Activated naive CD8-positive, alpha-beta T cell treated with anti-CD3 and anti-CD28 coated beads, Interleukin-2, amount 50 U/mL, for 24 hours (primary cell): Measurements from ENCODE around the gene PCDHGC3.

ENCODE experiments used
- ATAC-seq: fragments of 150-1000 bp; cut with Tn5 transposase; one replicate; pipeline ENCODE4 v1.10.0; 2021
- DNase-seq: peaks from one replicate; pipeline ENCODE4 v3.0.0; 2021
- H3K27ac Mint-ChIP-seq: one replicate; pipeline ENCODE4 v1.8.0; 2021; ENCODE audit warnings: mild to moderate bottlenecking, mixed read lengths
- H3K27me3 Mint-ChIP-seq: one replicate; pipeline ENCODE4 v1.8.0; 2021; ENCODE audit warnings: mixed read lengths
- H3K36me3 Mint-ChIP-seq: one replicate; pipeline ENCODE4 v1.8.0; 2021; ENCODE audit warnings: low read depth, mixed read lengths
- H3K4me1 Mint-ChIP-seq: one replicate; pipeline ENCODE4 v1.8.0; 2021; ENCODE audit warnings: mixed read lengths
- H3K4me3 Mint-ChIP-seq: one replicate; pipeline ENCODE4 v1.8.0; 2021; ENCODE audit warnings: mild to moderate bottlenecking, moderate library complexity, mixed read lengths
- H3K9me3 Mint-ChIP-seq: one replicate; pipeline ENCODE4 v1.8.0; 2021; ENCODE audit warnings: mixed read lengths

PCDHGC3 gene

DNA sequence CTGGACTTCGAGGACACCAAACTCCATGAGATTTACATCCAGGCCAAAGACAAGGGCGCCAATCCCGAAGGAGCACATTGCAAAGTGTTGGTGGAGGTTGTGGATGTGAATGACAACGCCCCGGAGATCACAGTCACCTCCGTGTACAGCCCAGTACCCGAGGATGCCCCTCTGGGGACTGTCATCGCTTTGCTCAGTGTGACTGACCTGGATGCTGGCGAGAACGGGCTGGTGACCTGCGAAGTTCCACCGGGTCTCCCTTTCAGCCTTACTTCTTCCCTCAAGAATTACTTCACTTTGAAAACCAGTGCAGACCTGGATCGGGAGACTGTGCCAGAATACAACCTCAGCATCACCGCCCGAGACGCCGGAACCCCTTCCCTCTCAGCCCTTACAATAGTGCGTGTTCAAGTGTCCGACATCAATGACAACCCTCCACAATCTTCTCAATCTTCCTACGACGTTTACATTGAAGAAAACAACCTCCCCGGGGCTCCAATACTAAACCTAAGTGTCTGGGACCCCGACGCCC, 1.3 kb downstream of the PCDHGC3 start:
- no peaks in the 10 kb centered on the region for H3K9me3 Mint-ChIP-seq
- no peak for ATAC-seq
- peaks cover 61% of the 10 kb centered on the region for H3K27me3 Mint-ChIP-seq
- peaks cover 1% of the 10 kb centered on the region for H3K36me3 Mint-ChIP-seq
- H3K4me3 Mint-ChIP-seq = peak overlapping the region; percentile 84
- H3K4me1 Mint-ChIP-seq = peaks cover 28% of the 10 kb centered on the region
- DNase-seq = no peak
- H3K27ac Mint-ChIP-seq = no peak overlapping the region

DNA sequence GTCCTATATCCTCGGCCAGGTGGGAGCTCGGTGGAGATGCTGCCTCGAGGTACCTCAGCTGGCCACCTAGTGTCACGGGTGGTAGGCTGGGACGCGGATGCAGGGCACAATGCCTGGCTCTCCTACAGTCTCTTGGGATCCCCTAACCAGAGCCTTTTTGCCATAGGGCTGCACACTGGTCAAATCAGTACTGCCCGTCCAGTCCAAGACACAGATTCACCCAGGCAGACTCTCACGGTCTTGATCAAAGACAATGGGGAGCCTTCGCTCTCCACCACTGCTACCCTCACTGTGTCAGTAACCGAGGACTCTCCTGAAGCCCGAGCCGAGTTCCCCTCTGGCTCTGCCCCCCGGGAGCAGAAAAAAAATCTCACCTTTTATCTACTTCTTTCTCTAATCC, 2.0 kb downstream of the PCDHGC3 start:
- Mint-ChIP-seq H3K27ac (no peak overlapping the region), H3K4me3 (no peak overlapping the region), H3K27me3 (peaks cover 67% of the 10 kb centered on the region), H3K9me3 (no peaks in the 10 kb centered on the region), H3K36me3 (peaks cover 1% of the 10 kb centered on the region), H3K4me1 (peaks cover 28% of the 10 kb centered on the region)
- DNase-seq (no peak), ATAC-seq (no peak)

DNA sequence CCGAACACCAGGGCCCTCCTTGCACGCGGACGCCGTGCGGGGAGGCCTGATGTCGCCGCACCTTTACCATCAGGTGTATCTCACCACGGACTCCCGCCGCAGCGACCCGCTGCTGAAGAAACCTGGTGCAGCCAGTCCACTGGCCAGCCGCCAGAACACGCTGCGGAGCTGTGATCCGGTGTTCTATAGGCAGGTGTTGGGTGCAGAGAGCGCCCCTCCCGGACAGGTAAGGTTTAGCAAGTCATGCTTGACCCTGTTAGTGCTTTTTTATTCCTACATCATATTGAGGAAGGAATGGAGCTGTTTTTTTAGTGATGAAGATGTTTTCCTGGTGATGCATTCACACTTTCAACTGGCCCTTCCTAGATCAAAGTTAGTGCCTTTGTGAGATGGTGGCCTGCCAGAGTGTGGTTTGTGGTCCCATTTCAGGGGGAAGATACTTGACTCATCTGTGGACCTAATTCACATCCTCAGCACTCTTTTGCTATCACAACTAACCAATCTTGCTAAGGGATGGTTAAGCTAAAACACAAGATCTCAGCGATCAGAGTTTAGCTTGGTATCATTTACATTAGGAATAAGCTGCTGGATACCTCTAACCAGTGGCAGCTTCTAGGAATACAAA, 2.7 kb downstream of the PCDHGC3 start:
- Mint-ChIP-seq H3K27me3 (peaks cover 74% of the 10 kb centered on the region), H3K36me3 (peaks cover 1% of the 10 kb centered on the region), H3K4me3 (no peak overlapping the region), H3K9me3 (no peaks in the 10 kb centered on the region), H3K27ac (no peak overlapping the region), H3K4me1 (peaks cover 28% of the 10 kb centered on the region)
- no peak for DNase-seq
- no peak for ATAC-seq

GRCh38 chr5:141479776-141480175, 4.0 kb downstream of the PCDHGC3 start:
- no peak for DNase-seq
- no peak for ATAC-seq
- no peak overlapping the region for H3K27ac Mint-ChIP-seq

DNA sequence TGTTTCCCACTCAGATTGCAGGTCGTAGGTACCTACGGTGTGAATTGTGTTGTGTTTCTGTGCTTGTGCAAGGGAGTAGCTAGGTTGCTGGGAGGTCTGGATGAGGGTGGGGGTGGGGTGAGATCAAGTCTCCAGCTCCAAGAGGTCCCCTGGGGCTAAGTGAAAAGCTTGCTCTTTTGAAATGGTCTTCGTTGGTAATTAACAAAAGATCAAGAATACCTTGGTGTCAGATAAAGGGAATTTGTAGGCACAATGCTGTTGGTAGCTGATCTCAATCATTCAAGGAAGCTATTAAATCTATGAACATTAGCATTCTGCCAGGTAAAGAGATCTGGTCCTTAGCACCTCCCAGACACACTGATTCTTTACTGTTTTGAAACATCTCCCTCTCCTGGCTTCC, 8.1 kb downstream of the PCDHGC3 start:
- ATAC-seq (no peak), DNase-seq (no peak)
- Mint-ChIP-seq H3K4me3 (no peak overlapping the region), H3K27me3 (peaks cover 83% of the 10 kb centered on the region), H3K9me3 (no peaks in the 10 kb centered on the region), H3K4me1 (peaks cover 6% of the 10 kb centered on the region), H3K36me3 (no peaks in the 10 kb centered on the region), H3K27ac (no peak overlapping the region)

More at GRCh38 chr5:141479776-141480175, 4.0 kb downstream of the PCDHGC3 start:
- Mint-ChIP-seq H3K27me3 (peaks cover 84% of the 10 kb centered on the region), H3K36me3 (peaks cover 1% of the 10 kb centered on the region), H3K4me3 (no peak overlapping the region), H3K4me1 (peaks cover 30% of the 10 kb centered on the region), H3K9me3 (no peaks in the 10 kb centered on the region)

DNA sequence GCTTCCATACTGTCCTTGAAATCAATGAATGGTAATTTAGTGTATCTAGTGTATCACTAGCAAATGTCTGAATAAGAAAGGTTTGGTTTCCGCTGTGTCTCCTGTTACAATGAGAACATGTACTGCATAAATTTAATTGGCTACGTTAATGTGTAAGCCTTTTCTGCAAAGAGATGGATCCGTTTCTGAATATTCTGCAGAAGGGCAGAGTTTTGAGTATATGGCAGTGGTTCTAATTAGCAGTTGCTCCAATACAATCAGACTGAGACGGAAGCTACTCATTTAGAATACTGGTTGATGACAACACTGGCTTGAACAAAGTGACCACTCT, 8.5 kb downstream of the PCDHGC3 start:
- H3K4me1 Mint-ChIP-seq = peaks cover 6% of the 10 kb centered on the region
- H3K27me3 Mint-ChIP-seq = peaks cover 85% of the 10 kb centered on the region
- H3K9me3 Mint-ChIP-seq = no peaks in the 10 kb centered on the region
- no peaks in the 10 kb centered on the region for H3K36me3 Mint-ChIP-seq
- H3K4me3 Mint-ChIP-seq = no peak overlapping the region
- H3K27ac Mint-ChIP-seq = no peak overlapping the region
- DNase-seq (no peak), ATAC-seq (no peak)

- Mint-ChIP-seq H3K36me3 (no peaks in the 10 kb centered on the region), H3K4me3 (peak within 1 kb of the TSS; percentile 21), H3K4me1 (peaks cover 6% of the 10 kb centered on the region), H3K9me3 (no peaks in the 10 kb centered on the region), H3K27me3 (peaks cover 85% of the 10 kb centered on the region), H3K27ac (no peak within 1 kb of the TSS)
- DNase-seq (no peak), ATAC-seq (peak; percentile 35)
Measured at GRCh38 chr5:141484641-141485311, 9.0 kb downstream of the PCDHGC3 start, which contains the start of gene PCDHGC4. PCDHGC4 (plus strand) TSS chr5:141485030; CDS start chr5:141485174, 144 bp downstream.

- Mint-ChIP-seq H3K27ac (no peak overlapping the region), H3K4me1 (peaks cover 6% of the 10 kb centered on the region), H3K4me3 (no peak overlapping the region), H3K9me3 (no peaks in the 10 kb centered on the region), H3K36me3 (no peaks in the 10 kb centered on the region), H3K27me3 (peaks cover 87% of the 10 kb centered on the region)
- ATAC-seq (no peak), DNase-seq (no peak)
Measured at GRCh38 chr5:141485321-141486055, 9.7 kb downstream of the PCDHGC3 start.

GRCh38 chr5:141486091-141486490, 10.3 kb downstream of the PCDHGC3 start:
- ATAC-seq (no peak), DNase-seq (no peak)
- peaks cover 87% of the 10 kb centered on the region for H3K27me3 Mint-ChIP-seq
- H3K36me3 Mint-ChIP-seq = no peaks in the 10 kb centered on the region
- H3K4me1 Mint-ChIP-seq = peaks cover 6% of the 10 kb centered on the region
- no peak overlapping the region for H3K27ac Mint-ChIP-seq
- no peak overlapping the region for H3K4me3 Mint-ChIP-seq
- no peaks in the 10 kb centered on the region for H3K9me3 Mint-ChIP-seq

GRCh38 chr5:141487131-141487530, 11.4 kb downstream of the PCDHGC3 start:
- peaks cover 90% of the 10 kb centered on the region for H3K27me3 Mint-ChIP-seq
- no peak overlapping the region for H3K4me3 Mint-ChIP-seq
- no peak for ATAC-seq

GRCh38 chr5:141488591-141489561, 13.1 kb downstream of the PCDHGC3 start, which contains the start of gene PCDHGC5:
PCDHGC5 (plus strand) TSS chr5:141489081; CDS start chr5:141489241, 160 bp downstream.
- Mint-ChIP-seq H3K27me3 (peaks cover 88% of the 10 kb centered on the region), H3K4me1 (peaks cover 11% of the 10 kb centered on the region), H3K36me3 (no peaks in the 10 kb centered on the region), H3K4me3 (no peak within 1 kb of the TSS), H3K27ac (no peak within 1 kb of the TSS), H3K9me3 (no peaks in the 10 kb centered on the region)
- no peak for DNase-seq
- no peak for ATAC-seq

More at GRCh38 chr5:141487131-141487530, 11.4 kb downstream of the PCDHGC3 start:
- Mint-ChIP-seq H3K36me3 (no peaks in the 10 kb centered on the region), H3K9me3 (no peaks in the 10 kb centered on the region), H3K27ac (no peak overlapping the region), H3K4me1 (peaks cover 9% of the 10 kb centered on the region)
- DNase-seq = no peak

- no peak for ATAC-seq
- H3K4me3 Mint-ChIP-seq = no peak overlapping the region
- peaks cover 88% of the 10 kb centered on the region for H3K27me3 Mint-ChIP-seq
- no peak for DNase-seq
- H3K9me3 Mint-ChIP-seq = no peaks in the 10 kb centered on the region
- H3K27ac Mint-ChIP-seq = no peak overlapping the region
- H3K36me3 Mint-ChIP-seq = no peaks in the 10 kb centered on the region
- H3K4me1 Mint-ChIP-seq = peaks cover 9% of the 10 kb centered on the region
Measured at GRCh38 chr5:141489841-141490240, 14.1 kb downstream of the PCDHGC3 start.

DNA sequence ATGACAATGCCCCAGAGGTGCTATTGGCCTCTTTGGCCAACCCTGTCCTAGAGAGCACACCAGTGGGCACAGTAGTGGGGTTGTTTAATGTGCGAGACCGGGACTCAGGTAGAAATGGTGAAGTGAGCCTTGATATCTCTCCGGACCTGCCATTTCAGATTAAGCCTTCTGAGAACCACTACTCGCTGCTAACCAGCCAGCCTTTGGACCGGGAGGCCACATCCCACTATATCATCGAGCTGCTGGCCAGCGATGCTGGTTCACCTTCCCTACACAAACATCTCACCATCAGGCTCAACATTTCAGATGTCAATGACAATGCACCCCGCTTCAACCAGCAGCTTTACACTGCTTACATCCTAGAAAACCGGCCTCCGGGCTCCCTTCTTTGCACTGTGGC, 14.5 kb downstream of the PCDHGC3 start:
- Mint-ChIP-seq H3K27ac (no peak overlapping the region), H3K36me3 (no peaks in the 10 kb centered on the region), H3K9me3 (no peaks in the 10 kb centered on the region), H3K27me3 (peaks cover 84% of the 10 kb centered on the region), H3K4me3 (no peak overlapping the region), H3K4me1 (peaks cover 5% of the 10 kb centered on the region)
- no peak for DNase-seq
- ATAC-seq = no peak

DNA sequence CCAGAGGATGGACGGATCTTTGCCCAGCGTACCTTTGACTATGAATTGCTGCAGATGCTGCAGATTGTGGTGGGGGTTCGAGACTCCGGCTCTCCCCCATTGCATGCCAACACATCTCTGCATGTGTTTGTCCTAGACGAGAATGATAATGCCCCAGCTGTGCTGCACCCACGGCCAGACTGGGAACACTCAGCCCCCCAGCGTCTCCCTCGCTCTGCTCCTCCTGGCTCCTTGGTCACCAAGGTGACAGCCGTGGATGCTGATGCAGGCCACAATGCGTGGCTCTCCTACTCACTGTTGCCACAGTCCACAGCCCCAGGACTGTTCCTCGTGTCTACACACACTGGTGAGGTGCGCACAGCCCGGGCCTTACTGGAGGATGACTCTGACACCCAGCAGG, 15.0 kb downstream of the PCDHGC3 start:
- Mint-ChIP-seq H3K9me3 (no peaks in the 10 kb centered on the region), H3K4me3 (no peak overlapping the region), H3K4me1 (peaks cover 9% of the 10 kb centered on the region), H3K36me3 (no peaks in the 10 kb centered on the region), H3K27me3 (peaks cover 84% of the 10 kb centered on the region), H3K27ac (no peak overlapping the region)
- no peak for DNase-seq
- ATAC-seq = no peak
